Keratinocyte (primary cell): ENCODE data around the gene SMARCAL1. TPM values are rescaled to one million over a fixed set of nuclear protein-coding genes. Genes with fewer than 3 reads are reported as not detected.

ENCODE experiments used
- DNase-seq: peaks from one replicate; pipeline ENCODE4 v3.0.0-alpha.2; 2011; ENCODE audit warnings: low read depth, missing footprints, low spot score
- FAIRE-seq: peaks from 2 replicates; lab custom pipeline; 2011; peaks lifted over from hg19 to GRCh38; lab: Jason Lieb, UNC
- H2AFZ ChIP-seq: 2 replicates; pipeline ENCODE4 v1.6.0; 2012; ENCODE audit warnings: low read length, control low read depth, inconsistent platforms; ENCODE audit not compliant: control insufficient read depth
- H3K27ac ChIP-seq: 2 replicates; pipeline ENCODE4 v1.5.1; 2011; ENCODE audit warnings: low read length; ENCODE audit not compliant: control insufficient read depth, insufficient read depth
- H3K27me3 ChIP-seq: 3 replicates; pipeline ENCODE4 v1.6.0; 2011; ENCODE audit warnings: low read length; ENCODE audit not compliant: control insufficient read depth, insufficient read depth; ENCODE audit errors: extremely low read depth
- H3K36me3 ChIP-seq, 2 experiments: 2 replicates in 1 of 2; 3 replicates in 1 of 2; pipeline ENCODE4 v1.5.1; 2011; ENCODE audit warnings: low read length in 2 of 2, mild to moderate bottlenecking in 1 of 2; ENCODE audit not compliant: control insufficient read depth in 2 of 2, insufficient read depth in 2 of 2; ENCODE audit errors: extremely low read depth in 1 of 2
- H3K4me1 ChIP-seq: 3 replicates; pipeline ENCODE4 v1.5.1; 2011; ENCODE audit warnings: low read length; ENCODE audit not compliant: control insufficient read depth, insufficient read depth; ENCODE audit errors: extremely low read depth
- H3K4me2 ChIP-seq: 3 replicates; pipeline ENCODE4 v1.6.0; 2011; ENCODE audit warnings: low read depth, low read length; ENCODE audit not compliant: control insufficient read depth, insufficient read depth; ENCODE audit errors: extremely low read depth
- H3K4me3 ChIP-seq, 3 experiments: fragments of 200-600 bp in 1 of 3; sonication (generic) in 1 of 3; 2 replicates in 2 of 3; 3 replicates in 1 of 3; pipeline ENCODE4 v1.5.1; 2011 to 2016; ENCODE audit warnings: low read length in 3 of 3, mild to moderate bottlenecking in 3 of 3, control low read depth in 2 of 3, inconsistent platforms in 1 of 3, low read depth in 1 of 3, mixed read lengths in 1 of 3, mixed run types in 1 of 3, moderate library complexity in 1 of 3; ENCODE audit not compliant: control insufficient read depth in 2 of 3, insufficient read depth in 2 of 3; ENCODE audit errors: extremely low read depth in 1 of 3
- H3K79me2 ChIP-seq: 2 replicates; pipeline ENCODE4 v1.6.0; 2012; ENCODE audit warnings: low read length; ENCODE audit not compliant: control insufficient read depth, insufficient read depth
- H3K9ac ChIP-seq: 3 replicates; pipeline ENCODE4 v1.6.0; 2011; ENCODE audit warnings: low read length; ENCODE audit not compliant: control insufficient read depth, insufficient read depth; ENCODE audit errors: extremely low read depth
- H3K9me1 ChIP-seq: 3 replicates; pipeline ENCODE4 v1.6.0; 2011; ENCODE audit warnings: low read length; ENCODE audit not compliant: control insufficient read depth, insufficient read depth; ENCODE audit errors: extremely low read depth
- H3K9me3 ChIP-seq: 2 replicates; pipeline ENCODE4 v1.5.1; 2012; ENCODE audit warnings: low read depth, low read length; ENCODE audit not compliant: control insufficient read depth
- H4K20me1 ChIP-seq: 3 replicates; pipeline ENCODE4 v1.6.0; 2011; ENCODE audit warnings: low read length; ENCODE audit not compliant: control insufficient read depth, insufficient read depth; ENCODE audit errors: extremely low read depth
- CTCF ChIP-seq, 3 experiments: IDR thresholded peaks in 1 of 3; conservative IDR thresholded peaks in 1 of 3; optimal IDR thresholded peaks in 1 of 3; 2 replicates in 2 of 3; 3 replicates in 1 of 3; pipeline versions ENCODE3 to v1.5.1; 2011; ENCODE audit warnings: low read length in 3 of 3, mild to moderate bottlenecking in 3 of 3, moderate library complexity in 2 of 3, control low read depth in 1 of 3, inconsistent platforms in 1 of 3; ENCODE audit not compliant: insufficient read depth in 2 of 3; ENCODE audit errors: extremely low read depth in 1 of 3
- EZH2 ChIP-seq: IDR thresholded peaks from one replicate; pipeline ENCODE4 v1.6.1; 2012; ENCODE audit warnings: inconsistent platforms, mild to moderate bottlenecking, low read length, moderate library complexity
- dilution Hi-C: fragments of 300-500 bp; cut with MboI; formaldehyde crosslinking; loops from one replicate; pipeline ENCODE4 v1.7.0; 2020; ENCODE audit warnings: low sequenced_read_pairs; ENCODE audit not compliant: extremely low pct_ligation_motif_present
- polyA plus RNA-seq, 5 experiments: library from polyadenylated mRNA; depleted of rRNA in 3 of 5; stranded (reverse) in 3 of 5; stranded (forward) in 1 of 5; unstranded in 1 of 5; fragments of >200 nt; gene quantifications; 1 replicate in 1 of 5; 2 replicates in 3 of 5; 3 replicates in 1 of 5; pipeline versions ENCODE4 v1.2.1 to v1.2.3, GENCODE V29; 2011 to 2012; ENCODE audit warnings: missing spikeins in 2 of 5, low read depth in 1 of 5, low replicate concordance in 1 of 5

Gene SMARCAL1
- polyA plus RNA-seq, 1 donor (not counting 4 experiments of a cell fraction or from before 2014, with no cell fraction given) = 26.3 TPM

- Histone ChIP-seq H3K4me1 (no peaks in the 10 kb centered on the region), H2AFZ (no peak overlapping the region), H3K79me2 (no peaks in the 10 kb centered on the region), H3K9ac (no peak overlapping the region), H3K4me3 (no peak overlapping the region), H4K20me1 (no peaks in the 10 kb centered on the region), H3K9me3 (no peaks in the 10 kb centered on the region), H3K27ac (no peak overlapping the region), H3K36me3 (no peaks in the 10 kb centered on the region), H3K9me1 (no peaks in the 10 kb centered on the region), H3K4me2 (no peak overlapping the region), H3K27me3 (no peaks in the 10 kb centered on the region)
- DNase-seq (no peak), FAIRE-seq (no peak)
- TF ChIP-seq EZH2 (no peak), CTCF (optimal IDR thresholded peaks at IDR 0.05 in 1 of 3, IDR thresholded peaks at IDR 0.05 in 1 of 3, conservative IDR thresholded peaks at IDR 0.05 in 1 of 3; ENCODE audit: extremely low read depth in 1 of 3, insufficient read depth in 2 of 3, low read length in 3 of 3) (no peak)
- dilution Hi-C loops = no loop called here
Observed at GRCh38 chr2:216392945-216393840, 19.1 kb upstream of the SMARCAL1 start.

- no peak for FAIRE-seq
- no peaks in the 10 kb centered on the region for H4K20me1 ChIP-seq
- H3K9me3 ChIP-seq = no peaks in the 10 kb centered on the region
- no peak overlapping the region for H3K9ac ChIP-seq
- H3K79me2 ChIP-seq = no peaks in the 10 kb centered on the region
- TF ChIP-seq CTCF (optimal IDR thresholded peaks at IDR 0.05 in 1 of 3, IDR thresholded peaks at IDR 0.05 in 1 of 3, conservative IDR thresholded peaks at IDR 0.05 in 1 of 3; ENCODE audit: extremely low read depth in 1 of 3, insufficient read depth in 2 of 3, low read length in 3 of 3) (no peak), EZH2 (no peak)
- no peak overlapping the region for H3K4me3 ChIP-seq
- H2AFZ ChIP-seq = no peak overlapping the region
- no peaks in the 10 kb centered on the region for H3K4me1 ChIP-seq
- DNase-seq = no peak
- no peaks in the 10 kb centered on the region for H3K27me3 ChIP-seq
- no peak overlapping the region for H3K27ac ChIP-seq
- dilution Hi-C loops = no loop called here
- H3K9me1 ChIP-seq = no peaks in the 10 kb centered on the region
- no peak overlapping the region for H3K4me2 ChIP-seq
- no peaks in the 10 kb centered on the region for H3K36me3 ChIP-seq
Observed at GRCh38 chr2:216394881-216395280, 17.4 kb upstream of the SMARCAL1 start.
